Esophagus squamous epithelium (tissue), 5 donors: Measurements from ENCODE around the gene SYNGR2. TPM values are rescaled to one million over a fixed set of nuclear protein-coding genes. Genes with fewer than 3 reads are reported as not detected.

ENCODE experiments used
- DNase-seq: peaks from one replicate; lab custom pipeline; 2025; lab: John Stamatoyannopoulos, UW
- H3K27ac ChIP-seq, 4 donors: fragments of 200-600 bp; sonication (generic); one replicate each; pipeline ENCODE4 v1.5.1; 2016 to 2019; ENCODE audit warnings: mild to moderate bottlenecking in 1 of 4
- H3K27me3 ChIP-seq, 4 donors: fragments of 200-600 bp; sonication (generic); 1 replicate in 3 of 4; 2 replicates in 1 of 4; pipeline versions ENCODE4 v1.5.1 to v1.6.0; 2017 to 2021; ENCODE audit warnings: antibody characterized with exemption in 1 of 4
- H3K36me3 ChIP-seq, 3 donors: fragments of 200-600 bp; sonication (generic); one replicate each; pipeline ENCODE4 v1.5.1; 2016 to 2019
- H3K4me1 ChIP-seq, 3 donors: fragments of 200-600 bp; sonication (generic); one replicate each; pipeline ENCODE4 v1.5.1; 2017 to 2019
- H3K4me3 ChIP-seq, 4 donors: fragments of 200-600 bp; sonication (generic); 1 replicate in 3 of 4; 2 replicates in 1 of 4; pipeline ENCODE4 v1.5.1; 2016 to 2019; ENCODE audit warnings: mild to moderate bottlenecking in 2 of 4, moderate library complexity in 1 of 4
- H3K9me3 ChIP-seq, 3 donors: fragments of 200-600 bp; sonication (generic); one replicate each; pipeline ENCODE4 v1.5.1; 2016 to 2019
- POLR2A ChIP-seq, 4 donors: fragments of 450-650 bp; IDR thresholded peaks; one replicate each; pipeline ENCODE4 v1.6.1; 2017; ENCODE audit warnings: antibody characterized with exemption in 4 of 4, mild to moderate bottlenecking in 4 of 4, moderate library complexity in 3 of 4
- WGBS, 2 donors: methylation state at CpG; one replicate each; pipeline ENCODE4 v1.1.5; 2018; 5-methylcytosine and 5-hydroxymethylcytosine counted together
- intact Hi-C: fragments of 100-400 bp; cut with DNase I; formaldehyde crosslinking; loops from one replicate; pipeline ENCODE4 v1.15.0; 2022
- total RNA-seq, 4 donors: library from RNA; depleted of rRNA; stranded (reverse); fragments of >200 nt; gene quantifications; one replicate each; pipeline ENCODE4 v1.1.0, GENCODE V29; 2016
- TF ChIP-seq, protein P1 (sequence below), 6 experiments: fragments of 450-650 bp in 4 of 6; fragments of 200-600 bp in 2 of 6; sonication (generic) in 2 of 6; IDR thresholded peaks; one replicate each; pipeline ENCODE4 v1.5.1; 2016 to 2019; ENCODE audit warnings: antibody characterized with exemption in 6 of 6, mild to moderate bottlenecking in 4 of 6, moderate library complexity in 4 of 6
- donor health status: DM: yes; HTN: yes; CAD: no.

Gene SYNGR2
- total RNA-seq, 4 donors from 2014 or later: 41.2 to 93.9 (median 75.7) TPM

DNA sequence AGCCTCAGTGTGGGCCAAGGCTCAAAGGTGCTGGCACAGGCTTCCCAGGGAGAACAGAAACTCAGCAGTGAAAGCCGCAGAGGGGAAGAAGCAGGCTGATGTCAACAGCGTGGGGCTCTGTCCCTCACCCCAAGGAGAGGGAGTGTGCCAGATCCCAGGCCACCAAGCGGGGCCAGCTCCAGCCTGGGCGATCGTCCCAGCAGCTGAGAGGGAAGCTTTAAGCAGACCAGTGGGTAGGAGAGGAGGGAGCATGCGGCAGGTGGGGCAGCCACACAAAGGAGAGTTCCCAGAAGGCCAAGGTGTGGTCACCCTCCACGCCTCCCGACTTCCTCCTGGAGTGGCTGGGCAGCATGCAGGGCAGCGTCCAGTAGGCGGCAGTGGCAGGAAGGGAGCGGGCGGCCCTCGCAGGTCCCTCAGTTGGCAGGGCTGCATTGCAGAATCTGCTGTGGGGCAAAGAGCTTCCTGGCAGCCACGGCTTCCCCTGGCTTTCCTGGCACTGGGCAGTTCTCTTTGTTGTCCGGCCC is 6.0 kb downstream of the SYNGR2 start:
- intact Hi-C loops: no loop called here
- DNase-seq: no peak
- H3K36me3 ChIP-seq: peaks cover 0 to 33% (median 8%) of the 10 kb centered on the region in 3 donors
- H3K27me3 ChIP-seq: no peaks in the 10 kb centered on the region
- H3K4me3 ChIP-seq: peak overlapping the region in 2 of 4 donors; percentile 21 to 23
- peaks cover 52 to 87% (median 77%) of the 10 kb centered on the region in 3 donors for H3K4me1 ChIP-seq
- H3K27ac ChIP-seq: peak overlapping the region; percentile 66 to 98 (median 88)
- no peaks in the 10 kb centered on the region for H3K9me3 ChIP-seq
- 27 to 40% methylated on average over 2 to 5 of the region's 15 CpGs for WGBS, 2 donors
- TF ChIP-seq POLR2A (IDR thresholded peaks at IDR 0.05): peak in 2 of 4 donors; percentile 13 to 41
- TF ChIP-seq, protein P1, sequence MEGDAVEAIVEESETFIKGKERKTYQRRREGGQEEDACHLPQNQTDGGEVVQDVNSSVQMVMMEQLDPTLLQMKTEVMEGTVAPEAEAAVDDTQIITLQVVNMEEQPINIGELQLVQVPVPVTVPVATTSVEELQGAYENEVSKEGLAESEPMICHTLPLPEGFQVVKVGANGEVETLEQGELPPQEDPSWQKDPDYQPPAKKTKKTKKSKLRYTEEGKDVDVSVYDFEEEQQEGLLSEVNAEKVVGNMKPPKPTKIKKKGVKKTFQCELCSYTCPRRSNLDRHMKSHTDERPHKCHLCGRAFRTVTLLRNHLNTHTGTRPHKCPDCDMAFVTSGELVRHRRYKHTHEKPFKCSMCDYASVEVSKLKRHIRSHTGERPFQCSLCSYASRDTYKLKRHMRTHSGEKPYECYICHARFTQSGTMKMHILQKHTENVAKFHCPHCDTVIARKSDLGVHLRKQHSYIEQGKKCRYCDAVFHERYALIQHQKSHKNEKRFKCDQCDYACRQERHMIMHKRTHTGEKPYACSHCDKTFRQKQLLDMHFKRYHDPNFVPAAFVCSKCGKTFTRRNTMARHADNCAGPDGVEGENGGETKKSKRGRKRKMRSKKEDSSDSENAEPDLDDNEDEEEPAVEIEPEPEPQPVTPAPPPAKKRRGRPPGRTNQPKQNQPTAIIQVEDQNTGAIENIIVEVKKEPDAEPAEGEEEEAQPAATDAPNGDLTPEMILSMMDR (IDR thresholded peaks at IDR 0.05): peak in 5 of 6 experiments; percentile 44 to 75 (median 63)

DNA sequence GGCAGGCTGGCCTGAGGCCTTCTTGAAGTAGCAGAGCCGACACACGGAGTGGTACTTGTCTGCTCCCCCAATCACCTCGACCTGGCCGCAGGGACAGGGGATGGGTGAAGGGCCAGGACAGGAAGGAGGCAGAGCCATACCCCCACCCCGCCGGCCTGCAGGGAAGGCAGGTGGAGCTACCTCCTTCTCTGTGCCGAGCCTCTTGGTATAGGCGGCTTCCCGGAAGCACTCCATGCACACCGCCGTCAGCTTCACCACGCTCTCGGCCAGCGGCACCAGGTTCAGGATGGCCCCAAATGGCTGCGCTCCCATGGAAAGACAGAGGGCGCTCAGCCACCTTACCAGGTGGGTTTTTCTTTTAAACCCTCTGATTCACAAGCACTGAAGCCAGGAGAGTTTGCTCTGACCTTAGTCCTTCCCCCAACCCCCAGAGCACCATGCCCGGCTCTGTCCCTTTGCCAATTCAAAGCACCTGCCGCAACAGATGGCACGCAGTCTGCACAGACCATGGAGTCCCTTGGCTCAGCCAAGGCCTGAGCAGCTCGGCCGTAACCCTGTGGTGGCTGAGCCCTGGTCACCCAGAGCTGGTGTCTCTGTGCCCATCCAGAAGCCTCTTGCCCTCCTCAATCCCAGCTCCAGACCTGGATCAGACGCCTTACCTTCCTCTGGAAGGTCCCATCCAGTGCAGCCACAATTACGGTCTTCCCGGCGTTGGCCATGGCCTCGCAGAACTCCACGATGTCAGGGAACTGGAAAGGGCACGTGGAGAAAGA is 6.7 kb downstream of the SYNGR2 start:
- Histone ChIP-seq H3K4me1 (peaks cover 45 to 87% (median 77%) of the 10 kb centered on the region in 3 donors), H3K27me3 (no peaks in the 10 kb centered on the region), H3K9me3 (no peaks in the 10 kb centered on the region), H3K4me3 (peak overlapping the region in 2 of 4 donors; percentile 21 to 23), H3K27ac (peak overlapping the region; percentile 66 to 98 (median 88)), H3K36me3 (peaks cover 0 to 32% (median 8%) of the 10 kb centered on the region in 3 donors)
- DNase-seq: no peak
- TF ChIP-seq, protein P1 (IDR thresholded peaks at IDR 0.05): peak in 1 of 6 experiments; percentile 1
- TF ChIP-seq POLR2A (IDR thresholded peaks at IDR 0.05): no peak
- intact Hi-C loops: no loop called here
- WGBS, 2 donors: 66 to 87% methylated on average over 7 to 10 of the region's 28 CpGs

DNA sequence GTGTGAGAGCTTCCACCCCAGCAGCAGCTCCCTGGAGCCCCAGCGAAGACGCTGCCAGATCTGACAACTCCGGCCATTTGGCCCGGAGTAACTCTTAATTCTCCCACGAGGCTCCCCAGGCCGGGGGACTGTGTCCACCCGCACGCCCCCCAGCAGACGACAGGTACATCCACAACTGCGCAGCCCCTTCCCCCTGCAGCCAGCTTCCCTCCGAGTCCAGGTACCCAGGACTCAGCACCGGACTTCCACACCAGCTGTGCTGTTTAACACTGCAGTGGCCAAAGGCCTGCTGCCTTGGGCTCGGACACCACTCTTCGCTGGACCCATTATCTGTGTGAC is 7.2 kb downstream of the SYNGR2 start:
- H3K27me3 ChIP-seq: no peaks in the 10 kb centered on the region
- DNase-seq: no peak
- intact Hi-C loops: no loop called here
- peaks cover 0 to 27% (median 7%) of the 10 kb centered on the region in 3 donors for H3K36me3 ChIP-seq
- H3K4me3 ChIP-seq: no peak overlapping the region
- H3K4me1 ChIP-seq: peaks cover 45 to 87% (median 80%) of the 10 kb centered on the region in 3 donors
- H3K27ac ChIP-seq: peak overlapping the region in 3 of 4 donors; percentile 82 to 98 (median 94)
- TF ChIP-seq, protein P1 (IDR thresholded peaks at IDR 0.05): no peak
- TF ChIP-seq POLR2A (IDR thresholded peaks at IDR 0.05): no peak
- WGBS, 2 donors: 88 to 91% methylated on average over 8 to 10 of the region's 14 CpGs
- no peaks in the 10 kb centered on the region for H3K9me3 ChIP-seq

DNA sequence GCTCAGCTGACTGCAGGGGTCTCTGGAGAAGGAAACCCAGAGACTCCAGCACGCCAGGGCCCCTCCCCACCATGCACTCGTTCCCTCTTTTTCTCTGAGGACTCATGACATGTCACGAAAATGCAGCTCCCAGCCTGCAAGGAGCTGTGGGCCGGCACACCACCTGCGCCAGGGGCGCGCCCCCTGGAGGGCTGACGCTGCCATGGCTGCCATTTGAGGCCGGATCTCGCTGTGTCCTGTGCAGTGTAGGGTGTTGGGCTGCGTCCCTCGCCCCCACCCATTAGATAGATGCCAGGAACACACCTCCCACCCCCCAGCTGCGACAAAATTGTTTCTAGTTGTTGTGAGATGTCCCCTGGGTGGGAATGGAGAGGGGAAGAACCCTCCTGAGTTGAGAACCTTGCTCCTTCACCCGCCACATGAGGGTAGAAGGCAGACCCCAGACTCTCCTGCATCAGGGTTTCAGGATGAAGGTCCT is 8.2 kb downstream of the SYNGR2 start:
- H3K4me1 ChIP-seq: peaks cover 43 to 83% (median 77%) of the 10 kb centered on the region in 3 donors
- H3K36me3 ChIP-seq: peaks cover 0 to 17% (median 0%) of the 10 kb centered on the region in 3 donors
- no peak overlapping the region for H3K4me3 ChIP-seq
- TF ChIP-seq, protein P1 (IDR thresholded peaks at IDR 0.05): peak; percentile 69 to 94 (median 92)
- TF ChIP-seq POLR2A (IDR thresholded peaks at IDR 0.05): no peak
- no peaks in the 10 kb centered on the region for H3K27me3 ChIP-seq
- WGBS, 2 donors: 17 to 40% methylated on average over 1 to 13 of the region's 14 CpGs
- H3K9me3 ChIP-seq: no peaks in the 10 kb centered on the region
- DNase-seq: no peak
- intact Hi-C loops: loop anchor here (2.0 kb wide), 1 partner anchor 64 kb away; no protein-coding TSS in a partner anchor
- peak overlapping the region in 3 of 4 donors; percentile 82 to 98 (median 94) for H3K27ac ChIP-seq

DNA sequence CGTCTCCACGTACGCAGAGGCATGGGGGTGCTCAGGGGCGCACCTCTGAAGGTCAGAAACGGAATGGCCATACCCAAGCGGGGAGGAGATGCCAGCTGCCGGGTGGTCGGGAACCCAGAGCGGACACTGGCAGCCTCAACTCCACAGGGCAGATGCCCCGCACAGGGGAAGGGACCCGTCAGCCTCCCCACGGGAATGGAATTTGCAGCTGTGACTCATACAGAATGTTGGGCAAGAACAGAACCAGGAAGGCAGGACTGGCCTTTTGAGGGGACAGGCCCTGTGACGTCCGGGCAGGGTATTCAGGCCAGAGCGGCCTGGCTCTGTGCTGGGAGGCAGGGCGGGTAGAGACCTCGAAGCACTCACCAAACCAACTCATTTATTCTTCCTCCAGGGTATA is 11.0 kb downstream of the SYNGR2 start:
- Histone ChIP-seq H3K27ac (peak overlapping the region; percentile 52 to 86 (median 70)), H3K4me3 (no peak overlapping the region), H3K27me3 (no peaks in the 10 kb centered on the region), H3K36me3 (no peaks in the 10 kb centered on the region), H3K4me1 (peaks cover 23 to 60% (median 49%) of the 10 kb centered on the region in 3 donors), H3K9me3 (no peaks in the 10 kb centered on the region)
- TF ChIP-seq POLR2A (IDR thresholded peaks at IDR 0.05): peak in 1 of 4 donors; percentile 40
- TF ChIP-seq, protein P1 (IDR thresholded peaks at IDR 0.05): no peak
- intact Hi-C loops: no loop called here
- WGBS, 2 donors: 23 to 60% methylated on average over 1 to 2 of the region's 17 CpGs
- DNase-seq: no peak
